ENCODE measurements around the gene ZNF700.
"Not testable (repeated sequence)": the region's sequence is repeated elsewhere in the genome, so short reads cannot be mapped to it uniquely, and the experiment has no call there.

The ZNF700 gene

DNA sequence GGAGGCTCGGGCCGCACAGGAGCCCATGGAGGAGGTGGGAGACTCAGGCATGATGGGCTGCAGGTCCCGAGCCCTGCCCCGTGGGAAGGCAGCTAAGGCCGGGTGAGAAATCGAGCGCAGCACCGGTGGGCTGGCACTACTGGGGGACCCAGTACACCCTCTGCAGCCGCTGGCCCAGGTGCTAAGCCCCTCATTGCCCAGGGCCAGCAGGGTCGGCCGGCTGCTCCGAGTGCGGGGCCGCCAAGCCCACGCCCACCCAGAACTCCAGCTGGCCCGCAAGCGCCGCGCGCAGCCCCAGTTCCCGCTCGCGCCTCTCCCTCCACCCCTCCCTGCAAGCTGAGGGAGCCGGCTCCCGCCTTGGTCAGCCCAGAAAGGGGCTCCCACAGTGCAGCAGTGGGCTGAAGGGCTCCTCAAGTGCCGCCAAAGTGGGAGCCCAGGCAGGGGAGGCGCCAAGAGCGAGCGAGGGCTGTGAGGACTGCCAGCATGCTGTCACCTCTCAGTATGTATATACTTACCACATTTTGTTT, 16.5 kb downstream of the ZNF700 start:
- not testable (repeated sequence) for DNase-seq

GRCh38 chr19:11942008-11942842, 17.3 kb downstream of the ZNF700 start:
- DNase-seq = no peak

GRCh38 chr19:11942843-11943108, 17.9 kb downstream of the ZNF700 start:
- no peak for DNase-seq

GRCh38 chr19:11944656-11945055, 19.7 kb downstream of the ZNF700 start:
- DNase-seq = no peak

GRCh38 chr19:11948646-11949045, 23.7 kb downstream of the ZNF700 start:
- DNase-seq = no peak

DNA sequence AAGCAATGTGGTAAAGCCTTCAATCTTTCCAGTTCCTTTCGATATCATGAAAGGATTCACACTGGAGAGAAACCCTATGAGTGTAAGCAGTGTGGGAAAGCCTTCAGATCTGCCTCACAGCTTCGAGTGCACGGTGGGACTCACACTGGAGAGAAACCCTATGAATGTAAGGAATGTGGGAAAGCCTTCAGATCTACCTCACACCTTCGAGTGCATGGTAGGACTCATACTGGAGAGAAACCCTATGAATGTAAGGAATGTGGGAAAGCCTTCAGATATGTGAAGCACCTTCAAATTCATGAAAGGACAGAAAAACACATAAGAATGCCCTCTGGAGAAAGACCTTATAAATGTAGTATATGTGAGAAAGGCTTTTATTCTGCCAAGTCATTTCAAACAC, 24.3 kb downstream of the ZNF700 start:
- DNase-seq = no peak

GRCh38 chr19:11949614-11950080, 24.7 kb downstream of the ZNF700 start:
- not testable (repeated sequence) for DNase-seq

DNA sequence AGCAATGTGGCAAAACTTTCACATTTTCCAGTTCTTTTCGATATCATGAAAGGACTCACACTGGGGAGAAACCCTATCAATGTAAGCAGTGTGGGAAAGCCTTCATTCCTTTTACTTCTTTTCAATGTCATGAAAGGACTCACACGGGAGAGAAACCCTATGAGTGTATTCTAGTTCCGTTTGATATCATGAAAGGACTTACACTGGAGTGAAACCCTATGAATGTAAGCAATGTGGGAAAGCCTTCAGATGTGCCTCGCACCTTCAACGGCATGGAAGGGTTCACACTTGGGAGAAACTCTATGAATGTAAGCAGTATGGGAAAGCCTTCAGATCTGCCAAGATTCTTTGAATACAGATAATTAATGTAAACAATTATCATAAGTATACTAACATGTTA, 25.4 kb downstream of the ZNF700 start:
- no peak for DNase-seq

- peak; percentile 44 to 67 (median 54) for DNase-seq
Measured at GRCh38 chr19:11963566-11964355, 38.9 kb downstream of the ZNF700 start.

DNA sequence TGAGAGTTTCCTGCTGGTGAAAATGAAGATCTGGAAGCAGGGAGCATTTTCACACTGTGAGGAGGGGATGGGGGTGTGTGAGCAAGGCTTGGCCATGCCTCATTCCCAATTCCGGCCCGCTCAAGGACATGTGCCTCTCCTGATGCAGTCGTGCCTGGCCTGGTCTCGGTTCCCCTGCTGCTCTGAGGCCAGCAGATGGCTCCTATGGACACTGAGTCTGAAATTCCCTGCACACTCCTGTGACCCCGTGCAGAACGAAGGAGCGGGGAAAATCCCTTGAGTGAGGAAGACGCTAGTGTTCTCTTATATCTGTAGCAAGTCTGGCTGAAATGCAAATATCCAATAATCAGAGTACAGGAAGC, 39.6 kb downstream of the ZNF700 start:
- no peak for DNase-seq

- DNase-seq = peak; percentile 58 to 79 (median 74)
Measured at GRCh38 chr19:11964858-11965645, 40.1 kb downstream of the ZNF700 start, which contains the start of gene ZNF763. Gene ZNF763, plus strand, starts transcription at chr19:11965040. Its CDS starts 169 bp downstream, at chr19:11965209.

DNA sequence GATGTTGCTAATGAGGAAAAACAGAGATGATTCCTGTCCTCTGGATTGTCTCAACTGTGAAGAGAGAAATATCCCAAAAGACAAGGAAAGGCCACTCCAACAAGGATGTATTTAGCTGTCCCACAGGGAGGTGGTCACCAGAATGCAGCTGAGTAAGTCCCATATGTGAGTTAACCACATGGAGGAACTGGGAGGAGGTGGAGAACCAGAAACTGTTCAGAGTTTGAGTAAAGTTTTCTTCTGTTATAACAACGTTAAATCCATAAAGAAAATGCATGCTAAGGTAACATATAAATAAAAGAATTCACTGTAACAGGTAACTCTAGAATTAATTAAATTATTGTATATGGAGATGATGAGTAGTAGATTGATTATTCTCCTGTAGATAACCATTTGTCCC, 45.3 kb downstream of the ZNF700 start:
- DNase-seq = no peak

DNA sequence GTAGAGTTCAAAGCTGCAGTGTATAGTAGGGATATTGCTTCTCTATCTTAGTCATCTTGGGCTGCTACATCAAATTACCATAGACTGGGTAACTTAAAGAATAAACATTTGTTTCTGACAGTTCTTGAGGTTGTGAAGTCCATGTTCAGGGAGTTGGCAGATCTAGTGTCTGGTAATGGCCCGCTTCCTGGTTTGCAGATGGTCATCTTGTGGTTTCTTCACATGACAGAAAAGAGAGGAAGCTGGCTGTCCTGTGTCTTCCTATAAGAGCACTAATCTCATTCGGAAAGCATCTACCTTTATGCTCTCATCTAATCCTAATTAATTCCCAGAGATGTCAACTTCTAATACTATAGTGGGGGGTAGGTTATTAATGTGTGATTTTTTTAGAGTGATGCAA, 46.1 kb downstream of the ZNF700 start:
- DNase-seq = no peak

DNA sequence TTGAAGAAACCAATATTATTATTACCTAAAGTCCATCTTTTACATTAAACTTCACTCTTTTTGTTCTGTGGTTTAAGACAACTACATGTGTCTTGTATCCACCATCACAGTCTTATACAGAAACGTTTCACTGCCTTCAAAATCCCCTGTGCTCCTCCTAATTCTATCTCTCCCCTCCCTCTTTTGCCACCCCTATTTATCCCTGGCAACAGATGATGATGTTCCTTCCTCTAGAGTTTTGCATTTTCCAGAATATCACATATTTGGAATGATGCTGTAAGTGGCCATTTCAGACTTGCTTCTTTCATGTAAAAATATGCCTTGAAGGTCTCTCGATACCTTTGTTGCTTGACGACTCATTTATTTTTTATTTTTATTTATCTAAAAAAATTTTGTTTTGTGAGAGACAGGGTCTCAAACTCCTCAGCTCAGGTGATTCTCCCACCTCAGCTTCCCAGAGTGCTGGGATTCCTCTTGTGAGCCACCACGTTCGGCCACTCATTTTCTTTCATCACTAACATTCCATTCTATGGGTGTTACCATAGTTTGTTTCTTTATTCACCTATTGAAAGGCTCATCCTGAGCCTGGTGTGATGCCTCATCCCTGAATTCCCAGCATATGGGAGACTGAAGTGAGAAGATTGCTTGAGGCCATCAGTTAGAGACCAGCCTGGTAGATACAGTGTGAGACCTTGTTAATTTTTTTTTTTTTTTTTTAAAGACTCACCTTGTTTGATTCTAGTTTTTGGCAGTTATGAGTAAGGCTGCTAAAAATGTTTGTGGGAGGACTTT, 48.3 kb downstream of the ZNF700 start:
- DNase-seq = no peak

GRCh38 chr19:11978492-11979100, 53.7 kb downstream of the ZNF700 start:
- no peak for DNase-seq

DNA sequence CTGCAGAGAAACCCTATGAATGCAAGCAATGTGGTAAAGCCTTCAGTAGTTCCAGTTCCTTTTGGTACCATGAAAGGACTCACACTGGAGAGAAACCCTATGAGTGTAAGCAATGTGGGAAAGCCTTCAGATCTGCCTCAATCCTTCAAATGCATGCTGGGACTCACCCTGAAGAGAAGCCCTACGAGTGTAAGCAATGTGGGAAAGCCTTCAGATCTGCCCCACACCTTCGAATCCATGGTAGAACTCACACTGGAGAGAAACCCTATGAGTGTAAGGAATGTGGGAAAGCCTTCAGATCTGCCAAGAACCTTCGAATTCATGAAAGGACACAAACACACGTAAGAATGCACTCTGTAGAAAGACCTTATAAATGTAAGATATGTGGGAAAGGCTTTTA, 54.6 kb downstream of the ZNF700 start:
- DNase-seq = no peak

DNA sequence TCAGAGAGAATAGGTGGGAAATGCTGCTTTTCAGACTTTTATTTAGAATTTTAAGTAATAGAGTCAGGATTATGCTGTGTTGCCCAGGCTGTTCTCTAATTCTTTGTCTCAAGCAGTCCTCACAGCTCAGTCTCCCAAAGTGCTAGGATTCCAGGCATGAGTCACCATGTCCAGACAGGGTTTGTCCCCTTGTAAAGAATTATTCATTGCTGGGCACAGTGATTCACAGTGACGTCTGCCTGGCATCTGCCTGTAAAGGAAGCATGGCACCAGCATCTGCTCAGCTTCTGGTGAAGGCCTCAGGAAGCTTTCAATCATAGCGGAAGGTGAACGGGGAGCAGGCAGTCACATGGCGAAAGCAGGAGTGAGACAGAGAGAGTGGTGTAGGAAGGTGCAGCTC, 57.6 kb downstream of the ZNF700 start:
- DNase-seq = no peak

DNA sequence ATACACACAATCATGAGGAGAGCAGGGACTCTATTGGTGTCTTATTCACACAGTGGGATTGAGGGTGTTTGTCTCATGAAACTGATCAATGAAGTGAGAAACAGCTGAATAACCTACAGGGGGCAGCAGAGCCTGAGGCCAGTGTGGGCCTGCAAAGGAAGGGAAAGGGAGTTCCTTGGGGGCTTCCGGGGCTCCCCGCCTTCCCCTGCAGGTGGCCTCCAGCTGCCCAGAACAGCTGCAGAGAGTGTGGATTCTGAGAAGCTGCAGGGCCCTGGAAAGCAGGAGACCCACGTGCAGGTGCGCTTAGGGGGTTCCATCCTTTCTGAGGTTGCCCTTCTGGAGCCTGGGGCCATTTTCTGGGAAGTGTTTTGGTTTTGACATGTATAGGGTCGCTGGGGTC, 60.1 kb downstream of the ZNF700 start:
- no peak for DNase-seq

DNA sequence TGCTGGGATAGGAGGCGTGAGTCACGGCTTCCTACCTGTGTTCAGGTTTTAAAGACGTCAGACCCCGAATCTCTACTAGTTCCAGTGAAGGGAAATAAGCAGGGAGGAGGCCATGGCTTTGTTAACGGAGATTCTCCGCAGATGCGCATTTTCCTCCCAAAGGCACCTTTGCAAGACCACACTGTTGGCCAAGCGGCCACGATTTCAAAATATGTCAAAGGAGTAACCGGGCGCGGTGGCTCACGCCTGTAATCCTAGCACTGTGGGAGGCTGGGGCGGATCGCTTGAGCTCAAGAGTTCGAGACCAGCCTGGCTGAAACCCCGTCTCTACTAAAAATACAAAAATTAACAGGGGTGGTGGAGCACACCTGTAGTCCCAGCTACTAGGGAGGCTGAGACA, 61.8 kb downstream of the ZNF700 start:
- DNase-seq = no peak

DNA sequence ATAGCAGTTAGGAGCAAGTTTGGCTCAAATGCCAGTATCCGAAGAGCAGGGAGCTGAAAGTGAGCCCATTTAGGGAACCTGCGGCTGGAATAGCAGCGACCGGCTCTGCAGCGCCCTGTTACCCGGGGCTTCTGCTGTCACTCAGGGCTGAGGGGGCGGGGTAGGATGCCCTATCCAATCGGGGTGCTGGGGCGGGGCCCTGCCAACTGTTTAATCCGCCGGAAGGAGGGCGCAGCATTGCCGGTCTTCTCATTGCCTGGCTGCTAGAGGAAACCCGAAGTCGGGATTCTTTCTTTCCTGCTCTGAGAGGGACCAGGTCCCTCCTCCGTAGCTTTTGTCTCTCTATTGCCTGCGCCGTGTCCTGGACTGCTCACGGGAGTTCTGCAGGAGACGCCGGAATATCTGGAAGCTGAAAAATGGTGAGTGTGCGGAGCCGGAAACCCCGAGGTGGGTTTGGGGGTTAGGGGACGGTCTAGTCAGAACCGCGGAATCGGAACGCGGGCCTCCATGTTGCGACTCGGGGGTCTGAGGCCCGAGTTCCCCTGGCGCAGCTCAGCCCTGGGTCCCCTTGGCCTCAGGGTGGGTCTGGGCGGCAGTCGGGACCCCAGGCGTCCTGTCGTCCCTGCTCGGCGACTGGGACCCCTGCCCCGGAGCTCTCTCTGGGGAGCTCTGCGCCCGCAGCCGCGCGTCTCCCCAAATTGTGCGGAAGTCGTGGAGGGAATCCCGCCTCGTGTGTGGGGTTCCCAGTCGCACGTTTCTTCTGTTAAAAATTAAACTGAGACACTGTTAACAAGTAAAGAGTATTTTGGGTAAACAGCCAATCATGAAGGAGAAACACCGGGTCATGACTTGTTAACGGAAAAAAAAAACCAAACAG, 62.7 kb downstream of the ZNF700 start:
- peak; percentile 79 to 85 (median 82) for DNase-seq

DNA sequence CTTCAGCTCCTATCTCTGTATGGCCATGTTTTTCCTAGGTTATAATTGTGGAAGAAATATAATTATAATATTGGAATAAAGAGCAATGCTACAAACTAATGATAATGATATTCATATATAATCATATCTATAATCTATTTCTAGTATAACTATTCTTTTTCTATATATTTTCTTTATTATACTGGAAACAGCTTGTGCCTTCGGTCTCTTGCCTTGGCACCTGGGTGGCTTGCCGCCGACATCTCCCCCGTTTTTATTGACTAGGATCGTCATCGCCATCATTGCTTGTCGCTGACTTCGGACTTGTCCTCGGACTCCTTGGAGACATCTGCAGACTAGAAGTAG, 64.2 kb downstream of the ZNF700 start:
- no peak for DNase-seq
